ENCODE measurements around the gene CCNF.

The CCNF gene

GRCh38 chr16:2457946-2458345, 28.7 kb downstream of the CCNF start:
- no peak for DNase-seq

GRCh38 chr16:2458887-2459646, 29.8 kb downstream of the CCNF start:
- DNase-seq: no peak

DNA sequence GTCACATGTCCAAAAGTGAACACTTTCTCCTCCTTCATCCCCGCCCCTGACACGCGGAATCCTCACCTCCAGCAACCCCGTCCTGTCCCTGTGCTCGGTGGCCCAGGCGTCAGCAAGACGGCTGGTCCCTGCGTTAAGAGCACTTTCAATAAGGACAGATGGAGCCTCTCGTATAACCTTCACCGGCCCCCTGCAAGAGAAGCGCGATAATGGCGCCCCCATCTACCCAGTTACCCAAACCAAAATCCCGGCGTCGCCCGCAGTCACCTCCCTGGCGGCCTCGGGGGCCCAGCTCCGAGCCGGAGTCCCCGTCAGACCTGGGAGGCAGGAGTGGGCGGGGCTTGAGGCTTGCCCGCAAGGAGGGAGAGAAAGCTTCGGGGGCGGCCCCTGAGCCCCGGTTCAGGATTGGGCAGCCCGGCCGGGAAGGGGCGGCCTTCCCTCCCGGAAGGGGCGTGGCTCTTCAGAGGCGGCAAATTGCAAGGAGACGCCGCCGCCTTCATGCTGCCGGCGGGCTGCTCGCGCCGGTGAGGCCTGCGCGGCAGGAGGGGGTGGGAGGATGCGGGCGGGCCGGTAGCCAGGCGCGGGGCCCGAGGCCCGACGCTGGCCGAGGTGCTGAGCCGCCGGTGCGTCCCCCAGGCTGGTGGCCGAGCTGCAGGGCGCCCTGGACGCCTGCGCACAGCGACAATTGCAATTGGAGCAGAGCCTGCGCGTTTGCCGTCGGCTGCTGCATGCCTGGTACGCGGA, 30.6 kb downstream of the CCNF start, which contains the start of gene TEDC2:
Gene TEDC2 (plus strand): TSS at position 463 of the 744 bp plus-strand sequence. CDS start 36 bp downstream, at position 499.
- DNase-seq: peak; percentile 81

- DNase-seq: no peak
Measured at GRCh38 chr16:2460391-2460713, 31.1 kb downstream of the CCNF start.

DNA sequence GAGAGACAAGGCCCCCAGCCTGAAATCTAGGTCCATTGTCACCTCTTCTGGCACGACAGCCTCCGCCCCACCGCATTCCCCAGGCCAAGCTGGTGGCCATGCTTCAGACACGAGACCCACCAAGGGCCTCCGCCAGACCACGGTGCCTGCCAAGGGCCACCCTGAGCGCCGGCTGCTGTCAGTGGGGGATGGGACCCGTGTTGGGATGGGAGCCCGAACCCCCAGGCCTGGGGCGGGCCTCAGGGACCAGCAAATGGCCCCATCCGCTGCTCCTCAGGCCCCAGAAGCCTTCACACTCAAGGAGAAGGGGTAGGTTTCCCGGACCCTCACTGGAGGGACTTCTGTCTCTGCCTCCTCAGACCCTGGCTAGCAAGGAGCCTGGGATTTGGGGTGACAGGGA, 31.7 kb downstream of the CCNF start:
- DNase-seq: no peak

GRCh38 chr16:2462031-2462866, 33.0 kb downstream of the CCNF start:
- DNase-seq: no peak

GRCh38 chr16:2464333-2464732, 35.1 kb downstream of the CCNF start:
- no peak for DNase-seq

- no peak for DNase-seq
Measured at GRCh38 chr16:2465653-2466415, 36.6 kb downstream of the CCNF start.

GRCh38 chr16:2466667-2467527, 37.6 kb downstream of the CCNF start:
- no peak for DNase-seq

- peak; percentile 41 for DNase-seq
Measured at GRCh38 chr16:2467528-2468232, 38.4 kb downstream of the CCNF start.

DNA sequence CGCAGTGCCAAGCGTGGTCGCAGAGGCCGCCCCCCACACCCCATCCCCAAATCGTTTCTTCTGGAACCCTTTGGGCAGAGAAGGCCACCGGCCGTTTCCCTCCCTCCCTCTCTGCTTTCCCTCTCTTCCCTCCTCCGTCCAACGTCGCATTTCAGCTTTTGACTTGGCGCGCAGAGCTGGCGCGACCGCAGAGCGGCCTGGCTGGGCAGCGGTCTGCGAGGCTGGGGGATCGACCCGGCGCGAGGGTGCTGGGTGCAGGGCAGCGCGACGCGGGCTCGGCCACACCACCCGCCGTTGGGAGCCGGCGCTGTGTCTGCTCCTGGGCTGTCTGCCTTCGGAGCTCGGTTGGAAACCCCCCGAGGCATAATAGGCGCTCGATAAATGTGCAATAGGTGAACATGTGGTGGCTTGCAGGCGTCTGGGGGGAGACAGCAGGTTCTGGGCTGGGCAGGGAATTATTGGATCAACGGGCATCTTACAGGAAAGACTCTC, 39.0 kb downstream of the CCNF start:
- DNase-seq: no peak

- DNase-seq: peak; percentile 88
Measured at GRCh38 chr16:2468725-2469398, 39.6 kb downstream of the CCNF start.

DNA sequence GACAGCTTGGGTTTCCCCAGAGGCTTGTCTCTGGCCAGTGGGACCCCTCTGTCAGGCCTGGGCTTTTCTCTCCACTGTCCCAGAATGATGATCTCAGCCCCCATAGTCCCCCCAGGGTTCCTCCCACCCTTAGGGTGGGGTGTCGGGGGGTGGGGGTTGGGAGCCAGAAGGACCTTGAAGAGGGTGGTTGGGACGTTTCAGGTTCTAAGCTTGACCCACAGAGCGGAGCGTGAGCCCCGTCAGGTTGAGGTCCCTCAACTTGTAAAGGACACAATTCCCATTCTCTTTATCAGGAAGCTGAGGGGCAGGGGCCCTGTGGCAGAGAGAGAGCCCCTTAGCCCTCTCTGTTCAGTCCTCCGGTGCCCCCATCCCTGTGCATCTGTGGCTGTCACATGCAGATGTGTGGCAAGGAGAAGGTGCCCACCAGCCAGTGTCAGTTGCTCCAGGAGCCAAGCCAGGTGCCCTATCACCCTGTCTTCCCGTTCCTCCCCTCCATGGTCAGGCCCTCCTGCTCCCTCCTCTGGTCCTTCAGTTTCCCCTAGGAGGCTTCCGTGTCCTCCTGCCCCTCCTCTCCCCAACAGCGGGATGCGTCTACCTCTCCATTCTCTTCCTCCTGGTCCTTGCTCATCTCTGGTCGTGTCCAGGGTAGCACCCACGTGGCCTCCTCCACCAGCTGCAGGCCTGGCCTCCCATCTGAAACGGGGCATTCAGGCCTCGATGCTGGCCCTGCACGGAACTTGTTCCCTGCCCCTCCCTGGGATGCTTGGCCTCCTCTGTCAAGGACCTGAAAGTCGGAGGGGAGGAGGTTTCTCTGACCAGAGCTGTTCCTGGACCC, 40.4 kb downstream of the CCNF start:
- DNase-seq: no peak

DNA sequence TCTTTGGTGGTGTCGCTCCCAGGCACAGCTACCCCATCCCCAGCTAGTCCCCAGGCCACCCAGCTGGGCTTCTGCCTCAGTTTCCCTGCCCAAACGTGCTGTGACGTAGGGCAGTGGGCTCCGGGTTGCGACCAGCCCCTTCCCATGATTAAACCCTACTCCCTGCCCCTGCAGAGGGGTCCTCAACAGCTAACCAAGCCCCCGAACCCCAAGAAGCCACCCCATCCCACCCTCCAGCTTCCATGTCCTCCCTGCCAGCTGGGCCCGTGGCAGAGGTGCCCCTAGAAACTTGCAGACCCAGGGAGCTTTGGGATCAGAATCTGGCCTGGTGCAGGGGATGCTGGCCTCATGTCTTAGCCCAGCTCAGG, 41.0 kb downstream of the CCNF start:
- DNase-seq: no peak

DNA sequence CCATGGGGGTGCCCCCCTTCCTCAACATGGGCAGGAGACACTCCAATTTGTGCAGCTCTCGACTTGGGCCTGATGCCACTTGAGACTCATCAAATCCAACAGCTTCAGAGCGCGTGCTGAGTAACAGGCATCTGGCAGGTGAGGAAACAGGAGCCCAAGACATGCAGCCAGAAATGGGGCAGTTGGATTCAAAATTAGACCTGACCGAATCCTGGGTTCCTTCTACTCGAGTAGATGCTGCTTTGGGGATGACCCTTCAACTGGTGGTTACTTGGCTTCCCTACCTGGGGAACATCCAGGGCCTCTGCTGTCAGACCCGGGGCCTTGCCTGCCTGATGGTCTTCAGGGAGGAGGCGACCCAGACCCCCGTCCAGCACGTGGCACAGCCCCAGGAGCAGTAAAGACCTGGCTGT, 41.4 kb downstream of the CCNF start:
- DNase-seq: no peak

- peak; percentile 49 for DNase-seq
Measured at GRCh38 chr16:2471016-2471652, 41.9 kb downstream of the CCNF start, which contains the start of gene NTN3. Gene NTN3 (plus strand): TSS chr16:2471297. CDS start chr16:2471702, 405 bp downstream.

- DNase-seq: no peak
Measured at GRCh38 chr16:2471653-2472487, 42.6 kb downstream of the CCNF start.

DNA sequence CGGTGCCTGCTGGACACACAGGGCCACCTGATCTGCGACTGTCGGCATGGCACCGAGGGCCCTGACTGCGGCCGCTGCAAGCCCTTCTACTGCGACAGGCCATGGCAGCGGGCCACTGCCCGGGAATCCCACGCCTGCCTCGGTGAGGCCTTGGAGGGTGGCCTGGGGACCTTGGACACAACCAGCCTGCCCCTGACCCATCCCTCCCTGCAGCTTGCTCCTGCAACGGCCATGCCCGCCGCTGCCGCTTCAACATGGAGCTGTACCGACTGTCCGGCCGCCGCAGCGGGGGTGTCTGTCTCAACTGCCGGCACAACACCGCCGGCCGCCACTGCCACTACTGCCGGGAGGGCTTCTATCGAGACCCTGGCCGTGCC, 43.2 kb downstream of the CCNF start:
- no peak for DNase-seq

Measured in NCI-H526 treated with DMSO at 0.1 percent for 48 hours (cell line).